HCT116 (cell line): Measurements from ENCODE around the gene BTLA. TPM values are rescaled to one million over a fixed set of nuclear protein-coding genes. Genes with fewer than 3 reads are reported as not detected.

Experiments used
- ATAC-seq: fragments of 200-7000 bp; cut with Tn5 transposase; 2 replicates; pipeline ENCODE4 v1.9.1; 2020; ENCODE audit warnings: mild to moderate bottlenecking, moderate library complexity
- BruUV-seq: library from RNA; stranded (reverse); fragments of 400-500 nt; replicated peaks from 2 replicates; lab custom pipeline; 2021; lab: Mats Ljungman, UMichigan
- CTCF ChIA-PET: fragments of 300-600 bp; sonication (Branson Sonifier 250); formaldehyde crosslinking; loops from one replicate; lab custom pipeline; 2021; ENCODE audit warnings: antibody characterized with exemption; lab: Charles Lee
- POLR2A ChIA-PET: fragments of 300-600, 350-600 bp; sonication (Branson Sonifier 250); formaldehyde crosslinking; loops from one replicate; lab custom pipeline; 2021; ENCODE audit warnings: antibody characterized with exemption; lab: Charles Lee
- RAD21 ChIA-PET, 2 experiments: fragments of 300-600 bp; sonication (Branson Sonifier 250); formaldehyde crosslinking; loops; one replicate each; lab custom pipeline; 2023; ENCODE audit warnings: low total read pairs in 2 of 2; ENCODE audit not compliant: uncharacterized antibody in 2 of 2, unreplicated experiment in 2 of 2, low non-redundant PET in 1 of 2; lab: Charles Lee
- DNase-seq: peaks from one replicate; pipeline ENCODE4 v3.0.0-alpha.2; 2010; ENCODE audit warnings: low read depth, low spot score
- H2AFZ ChIP-seq: fragments of 200-600 bp; shearing (Covaris generic), sonication (generic); 2 replicates; pipeline ENCODE4 v1.6.1; 2017; ENCODE audit warnings: low read depth, mixed run types, mixed read lengths, antibody characterized with exemption, low read length; ENCODE audit not compliant: poor library complexity, severe bottlenecking
- H3K27ac ChIP-seq: 2 replicates; pipeline ENCODE4 v1.5.1; 2012; ENCODE audit warnings: low read depth, low read length
- H3K27me3 ChIP-seq: fragments of 200-600 bp; sonication (generic); 2 replicates; pipeline ENCODE4 v1.6.1; 2016; ENCODE audit warnings: mixed run types, low read length, mixed read lengths; ENCODE audit not compliant: insufficient read depth
- H3K36me3 ChIP-seq, 2 experiments: fragments of 200-500 bp in 1 of 2; fragments of 200-600 bp in 1 of 2; sonication (Bioruptor generic) in 1 of 2; sonication (generic) in 1 of 2; 2 replicates each; pipeline versions ENCODE4 v1.5.1 to v1.6.1; 2014 to 2016; ENCODE audit warnings: low read length in 2 of 2, inconsistent platforms in 1 of 2, mixed read lengths in 1 of 2, mixed run types in 1 of 2; ENCODE audit not compliant: insufficient read depth in 2 of 2, control insufficient read depth in 1 of 2
- H3K4me1 ChIP-seq, 2 experiments: fragments of 200-600 bp in 1 of 2; sonication (generic) in 1 of 2; 2 replicates each; pipeline versions ENCODE4 v1.5.1 to v1.6.1; 2012 to 2017; ENCODE audit warnings: low read length in 2 of 2, inconsistent platforms in 1 of 2, mild to moderate bottlenecking in 1 of 2, mixed read lengths in 1 of 2, mixed run types in 1 of 2, moderate library complexity in 1 of 2; ENCODE audit not compliant: insufficient read depth in 2 of 2, control insufficient read depth in 1 of 2
- H3K4me2 ChIP-seq: fragments of 200-600 bp; sonication (generic); 2 replicates; pipeline ENCODE4 v1.6.1; 2017; ENCODE audit warnings: mixed run types, low read length, mixed read lengths
- H3K4me3 ChIP-seq, 2 experiments: fragments of 200-600 bp in 1 of 2; sonication (generic) in 1 of 2; replicated peaks in 1 of 2; 2 replicates each; pipeline ENCODE4 v1.5.1; 2011 to 2016; ENCODE audit warnings: low read length in 2 of 2, control low read depth in 1 of 2, low read depth in 1 of 2, mild to moderate bottlenecking in 1 of 2, mixed read lengths in 1 of 2, mixed run types in 1 of 2
- H3K79me2 ChIP-seq: fragments of 200-600 bp; sonication (generic); 2 replicates; pipeline ENCODE4 v1.6.1; 2017; ENCODE audit warnings: mild to moderate bottlenecking, mixed run types, low read length, moderate library complexity, mixed read lengths; ENCODE audit not compliant: insufficient read depth
- H3K9ac ChIP-seq: fragments of 200-600 bp; sonication (generic); 2 replicates; pipeline ENCODE4 v1.6.1; 2016; ENCODE audit warnings: low read length, mixed read lengths
- H3K9me2 ChIP-seq: fragments of 200-600 bp; sonication (generic), shearing (Covaris generic); 2 replicates; pipeline ENCODE4 v1.6.1; 2017; ENCODE audit warnings: mixed run types, mild to moderate bottlenecking, moderate library complexity; ENCODE audit not compliant: insufficient read depth
- H3K9me3 ChIP-seq, 2 experiments: fragments of 200-500 bp in 1 of 2; fragments of 200-600 bp in 1 of 2; sonication (Bioruptor generic) in 1 of 2; sonication (generic) in 1 of 2; 2 replicates each; pipeline ENCODE4 v1.6.1; 2014 to 2017; ENCODE audit warnings: low read length in 2 of 2, mixed read lengths in 2 of 2, inconsistent platforms in 1 of 2, low read depth in 1 of 2, mild to moderate bottlenecking in 1 of 2, mixed run types in 1 of 2, moderate library complexity in 1 of 2; ENCODE audit not compliant: control insufficient read depth in 1 of 2, insufficient read depth in 1 of 2
- H4K20me1 ChIP-seq: fragments of 200-600 bp; sonication (generic), shearing (Covaris generic); 2 replicates; pipeline ENCODE4 v1.6.1; 2017; ENCODE audit warnings: mixed run types, mild to moderate bottlenecking, moderate library complexity; ENCODE audit not compliant: insufficient read depth
- CBX3 ChIP-seq: IDR thresholded peaks from 2 replicates; pipeline ENCODE4 v1.6.1; 2012; ENCODE audit warnings: low read depth
- CEBPB ChIP-seq: IDR thresholded peaks from 2 replicates; pipeline ENCODE4 v1.6.1; 2012; ENCODE audit warnings: low read depth
- EGR1 ChIP-seq: IDR thresholded peaks from 2 replicates; pipeline ENCODE4 v1.6.1; 2012; ENCODE audit warnings: low read depth
- ELF1 ChIP-seq: IDR thresholded peaks from 2 replicates; pipeline ENCODE4 v1.6.1; 2012; ENCODE audit warnings: low read depth, borderline replicate concordance
- EZH2 ChIP-seq: fragments of 200-600 bp; sonication (generic); IDR thresholded peaks from 2 replicates; pipeline ENCODE4 v1.6.1; 2017; ENCODE audit warnings: antibody characterized with exemption, mixed run types
- EZH2phosphoT487 ChIP-seq: fragments of 200-600 bp; IDR thresholded peaks from 2 replicates; pipeline ENCODE4 v1.6.1; 2018; ENCODE audit warnings: antibody characterized with exemption, borderline replicate concordance
- FOSL1 ChIP-seq: IDR thresholded peaks from 2 replicates; pipeline ENCODE4 v1.6.1; 2012; ENCODE audit warnings: low read depth
- POLR2A ChIP-seq: IDR thresholded peaks from 2 replicates; pipeline ENCODE4 v1.7.0; 2011; ENCODE audit warnings: borderline replicate concordance; ENCODE audit not compliant: insufficient read depth, insufficient read length; ENCODE audit errors: extremely low read depth
- SIN3A ChIP-seq: IDR thresholded peaks from 2 replicates; pipeline ENCODE4 v1.6.1; 2012; ENCODE audit warnings: low read depth
- TCF7L2 ChIP-seq: IDR thresholded peaks from 2 replicates; pipeline ENCODE4 v1.7.0; 2011; ENCODE audit warnings: borderline replicate concordance, inconsistent platforms; ENCODE audit not compliant: insufficient read depth, insufficient read length; ENCODE audit errors: extremely low read depth
- YY1 ChIP-seq: IDR thresholded peaks from 2 replicates; pipeline ENCODE4 v1.6.1; 2011; ENCODE audit warnings: low read length, low read depth, moderate library complexity, mild to moderate bottlenecking; ENCODE audit not compliant: insufficient replicate concordance; ENCODE audit errors: extremely low read depth
- ZFX ChIP-seq: fragments of 450-650 bp; IDR thresholded peaks from 2 replicates; pipeline ENCODE4 v1.6.1; 2017
- intact Hi-C: fragments of 100-400 bp; cut with micrococcal nuclease; formaldehyde crosslinking; loops from 2 replicates; pipeline ENCODE4 v1.10.0; 2022
- total RNA-seq: library from RNA; stranded (reverse); gene quantifications from one replicate; pipeline ENCODE4 v1.2.1, GENCODE V29; 2021; ENCODE audit not compliant: unreplicated experiment
- TF ChIP-seq, protein P1 (sequence below): IDR thresholded peaks from 2 replicates; pipeline ENCODE4 v1.6.1; 2012
- TF ChIP-seq, protein P2 (sequence below): IDR thresholded peaks from 2 replicates; pipeline ENCODE4 v1.6.1; 2012; ENCODE audit warnings: low read depth
- TF ChIP-seq, protein P3 (sequence below): IDR thresholded peaks from 2 replicates; pipeline ENCODE4 v1.6.1; 2012
- TF ChIP-seq, protein P4 (sequence below), 3 experiments: fragments of 200-600 bp in 1 of 3; sonication (generic) in 1 of 3; IDR thresholded peaks in 2 of 3; conservative IDR thresholded peaks in 1 of 3; 2 replicates each; pipeline ENCODE4 v1.5.1; 2012 to 2017; ENCODE audit warnings: low read depth in 2 of 3, low read length in 2 of 3, antibody characterized with exemption in 1 of 3, borderline replicate concordance in 1 of 3, control low read depth in 1 of 3, mild to moderate bottlenecking in 1 of 3, mixed read lengths in 1 of 3, mixed run types in 1 of 3, moderate library complexity in 1 of 3; ENCODE audit not compliant: insufficient read depth in 1 of 3

BTLA gene
- total RNA-seq, 1 experiment from 2014 or later, result 0.17 TPM

DNA sequence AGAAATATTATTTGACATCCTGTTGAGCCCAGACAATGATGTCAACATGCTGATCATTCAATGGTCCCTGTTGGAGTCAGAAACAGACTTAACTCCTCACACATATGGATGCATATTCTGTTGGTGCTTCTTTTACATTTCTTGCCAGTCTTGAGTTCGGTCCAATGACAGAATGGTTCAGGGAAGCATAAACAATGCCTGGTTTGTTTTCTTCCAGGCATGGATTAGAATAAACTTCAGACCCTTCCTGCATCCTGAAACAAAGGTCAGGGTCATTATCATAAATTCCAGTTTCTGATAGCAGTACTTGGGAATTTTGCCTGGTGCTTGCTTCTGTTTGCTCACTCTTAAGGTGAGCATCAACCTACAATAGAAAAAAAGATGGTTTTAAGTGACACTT lies 33.3 kb downstream of the BTLA start:
- H3K27ac ChIP-seq, result no peak overlapping the region
- no peak overlapping the region for H3K9ac ChIP-seq
- POLR2A ChIA-PET, result no interaction called here
- intact Hi-C loops, result no loop called here
- no peaks in the 10 kb centered on the region for H3K4me1 ChIP-seq
- H4K20me1 ChIP-seq, result no peaks in the 10 kb centered on the region
- no peaks in the 10 kb centered on the region for H3K9me3 ChIP-seq
- no peaks in the 10 kb centered on the region for H3K9me2 ChIP-seq
- no peak overlapping the region for H3K4me3 ChIP-seq
- no TSS peak for BruUV-seq
- CTCF ChIA-PET, result no interaction called here
- H2AFZ ChIP-seq, result no peak overlapping the region
- H3K79me2 ChIP-seq, result no peaks in the 10 kb centered on the region
- no peaks in the 10 kb centered on the region for H3K27me3 ChIP-seq
- ATAC-seq (no peak), DNase-seq (no peak)
- no peak overlapping the region for H3K4me2 ChIP-seq
- no peaks in the 10 kb centered on the region for H3K36me3 ChIP-seq
- TF ChIP-seq EZH2 (no peak), SIN3A (no peak)
- RAD21 ChIA-PET, result no interaction called here

DNA sequence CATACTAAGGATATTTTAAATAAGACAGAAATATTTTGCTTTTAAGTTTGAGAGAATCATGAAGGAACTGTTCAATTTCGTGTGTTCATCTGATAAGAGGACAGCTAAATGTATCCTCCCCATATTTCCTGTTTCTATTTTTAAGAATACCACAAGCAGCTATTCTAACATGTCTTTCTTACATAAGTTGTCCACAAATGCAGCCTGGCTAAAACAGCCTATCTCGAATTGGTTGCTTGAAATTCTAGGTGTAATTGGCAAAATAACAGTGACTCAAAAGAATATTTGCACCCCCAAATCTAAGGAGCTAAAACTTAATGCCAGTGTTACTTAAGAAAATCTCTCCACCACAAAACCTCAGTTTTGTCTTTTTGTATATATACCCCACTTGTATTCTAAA lies 35.0 kb downstream of the BTLA start:
- no peaks in the 10 kb centered on the region for H4K20me1 ChIP-seq
- CTCF ChIA-PET, result no interaction called here
- TF ChIP-seq, protein P1, sequence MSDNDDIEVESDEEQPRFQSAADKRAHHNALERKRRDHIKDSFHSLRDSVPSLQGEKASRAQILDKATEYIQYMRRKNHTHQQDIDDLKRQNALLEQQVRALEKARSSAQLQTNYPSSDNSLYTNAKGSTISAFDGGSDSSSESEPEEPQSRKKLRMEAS, result no peak
- no peak for TF ChIP-seq ELF1
- no peak for TF ChIP-seq CBX3
- TF ChIP-seq POLR2A, result no peak
- no peak for TF ChIP-seq YY1
- TF ChIP-seq CEBPB, result no peak
- TF ChIP-seq, protein P2, sequence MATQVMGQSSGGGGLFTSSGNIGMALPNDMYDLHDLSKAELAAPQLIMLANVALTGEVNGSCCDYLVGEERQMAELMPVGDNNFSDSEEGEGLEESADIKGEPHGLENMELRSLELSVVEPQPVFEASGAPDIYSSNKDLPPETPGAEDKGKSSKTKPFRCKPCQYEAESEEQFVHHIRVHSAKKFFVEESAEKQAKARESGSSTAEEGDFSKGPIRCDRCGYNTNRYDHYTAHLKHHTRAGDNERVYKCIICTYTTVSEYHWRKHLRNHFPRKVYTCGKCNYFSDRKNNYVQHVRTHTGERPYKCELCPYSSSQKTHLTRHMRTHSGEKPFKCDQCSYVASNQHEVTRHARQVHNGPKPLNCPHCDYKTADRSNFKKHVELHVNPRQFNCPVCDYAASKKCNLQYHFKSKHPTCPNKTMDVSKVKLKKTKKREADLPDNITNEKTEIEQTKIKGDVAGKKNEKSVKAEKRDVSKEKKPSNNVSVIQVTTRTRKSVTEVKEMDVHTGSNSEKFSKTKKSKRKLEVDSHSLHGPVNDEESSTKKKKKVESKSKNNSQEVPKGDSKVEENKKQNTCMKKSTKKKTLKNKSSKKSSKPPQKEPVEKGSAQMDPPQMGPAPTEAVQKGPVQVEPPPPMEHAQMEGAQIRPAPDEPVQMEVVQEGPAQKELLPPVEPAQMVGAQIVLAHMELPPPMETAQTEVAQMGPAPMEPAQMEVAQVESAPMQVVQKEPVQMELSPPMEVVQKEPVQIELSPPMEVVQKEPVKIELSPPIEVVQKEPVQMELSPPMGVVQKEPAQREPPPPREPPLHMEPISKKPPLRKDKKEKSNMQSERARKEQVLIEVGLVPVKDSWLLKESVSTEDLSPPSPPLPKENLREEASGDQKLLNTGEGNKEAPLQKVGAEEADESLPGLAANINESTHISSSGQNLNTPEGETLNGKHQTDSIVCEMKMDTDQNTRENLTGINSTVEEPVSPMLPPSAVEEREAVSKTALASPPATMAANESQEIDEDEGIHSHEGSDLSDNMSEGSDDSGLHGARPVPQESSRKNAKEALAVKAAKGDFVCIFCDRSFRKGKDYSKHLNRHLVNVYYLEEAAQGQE, result no peak
- no peak for TF ChIP-seq TCF7L2
- TF ChIP-seq, protein P3, sequence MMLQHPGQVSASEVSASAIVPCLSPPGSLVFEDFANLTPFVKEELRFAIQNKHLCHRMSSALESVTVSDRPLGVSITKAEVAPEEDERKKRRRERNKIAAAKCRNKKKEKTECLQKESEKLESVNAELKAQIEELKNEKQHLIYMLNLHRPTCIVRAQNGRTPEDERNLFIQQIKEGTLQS, result no peak
- TF ChIP-seq, protein P4, sequence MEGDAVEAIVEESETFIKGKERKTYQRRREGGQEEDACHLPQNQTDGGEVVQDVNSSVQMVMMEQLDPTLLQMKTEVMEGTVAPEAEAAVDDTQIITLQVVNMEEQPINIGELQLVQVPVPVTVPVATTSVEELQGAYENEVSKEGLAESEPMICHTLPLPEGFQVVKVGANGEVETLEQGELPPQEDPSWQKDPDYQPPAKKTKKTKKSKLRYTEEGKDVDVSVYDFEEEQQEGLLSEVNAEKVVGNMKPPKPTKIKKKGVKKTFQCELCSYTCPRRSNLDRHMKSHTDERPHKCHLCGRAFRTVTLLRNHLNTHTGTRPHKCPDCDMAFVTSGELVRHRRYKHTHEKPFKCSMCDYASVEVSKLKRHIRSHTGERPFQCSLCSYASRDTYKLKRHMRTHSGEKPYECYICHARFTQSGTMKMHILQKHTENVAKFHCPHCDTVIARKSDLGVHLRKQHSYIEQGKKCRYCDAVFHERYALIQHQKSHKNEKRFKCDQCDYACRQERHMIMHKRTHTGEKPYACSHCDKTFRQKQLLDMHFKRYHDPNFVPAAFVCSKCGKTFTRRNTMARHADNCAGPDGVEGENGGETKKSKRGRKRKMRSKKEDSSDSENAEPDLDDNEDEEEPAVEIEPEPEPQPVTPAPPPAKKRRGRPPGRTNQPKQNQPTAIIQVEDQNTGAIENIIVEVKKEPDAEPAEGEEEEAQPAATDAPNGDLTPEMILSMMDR (IDR thresholded peaks at IDR 0.05 in 2 of 3, conservative IDR thresholded peaks at IDR 0.05 in 1 of 3; ENCODE audit: borderline replicate concordance in 1 of 3, insufficient read depth in 1 of 3, low read depth in 2 of 3, low read length in 2 of 3), result no peak
- TF ChIP-seq ZFX, result no peak
- TF ChIP-seq SIN3A, result no peak
- no peak for TF ChIP-seq EGR1
- no peak for TF ChIP-seq EZH2
- no peak for TF ChIP-seq EZH2phosphoT487
- no peak for TF ChIP-seq FOSL1
- TF ChIP-seq, all 23 proteins: peak for 0
- H3K27ac ChIP-seq, result no peak overlapping the region
- H3K9me3 ChIP-seq, result no peaks in the 10 kb centered on the region
- no peak overlapping the region for H2AFZ ChIP-seq
- no peaks in the 10 kb centered on the region for H3K36me3 ChIP-seq
- intact Hi-C loops, result no loop called here
- no peak overlapping the region for H3K4me3 ChIP-seq
- no peaks in the 10 kb centered on the region for H3K4me1 ChIP-seq
- no peak overlapping the region for H3K4me2 ChIP-seq
- DNase-seq (no peak), ATAC-seq (no peak)
- no peaks in the 10 kb centered on the region for H3K79me2 ChIP-seq
- no peaks in the 10 kb centered on the region for H3K9me2 ChIP-seq
- no peaks in the 10 kb centered on the region for H3K27me3 ChIP-seq
- ChIA-PET RAD21 (no interaction called here), POLR2A (no interaction called here)
- no TSS peak for BruUV-seq
- H3K9ac ChIP-seq, result no peak overlapping the region
